ENCODE results near the gene C11orf54. TPM values are rescaled to one million over a fixed set of nuclear protein-coding genes. Genes with fewer than 3 reads are reported as not detected.
"Not testable (repeated sequence)": the region's sequence is repeated elsewhere in the genome, so short reads cannot be mapped to it uniquely, and the experiment has no call there.

Gene C11orf54
- total RNA-seq, 1 experiment from 2014 or later = 29.6 TPM

- DNase-seq (ENCODE audit: extremely low read depth, low read depth) = no peak
These were observed 8.0 kb upstream of the C11orf54 start for GRCh38 chr11:93733474-93733873.

- no peak for DNase-seq (ENCODE audit: extremely low read depth, low read depth)
These were observed 6.8 kb upstream of the C11orf54 start for GRCh38 chr11:93734427-93735222.

DNA sequence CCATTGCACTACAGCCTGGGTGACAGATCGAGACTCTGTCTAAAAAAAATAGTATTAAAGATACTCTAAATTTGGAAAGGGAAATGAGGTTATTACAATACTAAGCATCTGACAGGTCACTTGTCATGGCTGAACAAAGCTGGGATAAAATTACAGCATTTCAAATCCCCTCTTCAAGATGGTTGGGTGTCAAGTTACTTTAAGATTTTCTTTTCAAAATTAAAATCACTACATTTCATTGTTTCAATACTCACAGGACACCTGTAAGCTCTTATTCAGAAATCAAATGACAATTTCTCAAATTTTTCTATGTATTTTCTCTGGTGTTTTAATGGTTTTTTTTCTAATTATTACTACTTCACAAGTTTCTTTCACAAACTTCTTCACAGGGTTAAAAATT lies 5.8 kb upstream of the C11orf54 start:
- DNase-seq (ENCODE audit: extremely low read depth, low read depth) = no peak

GRCh38 chr11:93736129-93736528 lies 5.3 kb upstream of the C11orf54 start:
- DNase-seq (ENCODE audit: extremely low read depth, low read depth) = no peak

- DNase-seq (ENCODE audit: extremely low read depth, low read depth) = no peak
These were observed 3.4 kb upstream of the C11orf54 start for GRCh38 chr11:93737904-93738612.

DNA sequence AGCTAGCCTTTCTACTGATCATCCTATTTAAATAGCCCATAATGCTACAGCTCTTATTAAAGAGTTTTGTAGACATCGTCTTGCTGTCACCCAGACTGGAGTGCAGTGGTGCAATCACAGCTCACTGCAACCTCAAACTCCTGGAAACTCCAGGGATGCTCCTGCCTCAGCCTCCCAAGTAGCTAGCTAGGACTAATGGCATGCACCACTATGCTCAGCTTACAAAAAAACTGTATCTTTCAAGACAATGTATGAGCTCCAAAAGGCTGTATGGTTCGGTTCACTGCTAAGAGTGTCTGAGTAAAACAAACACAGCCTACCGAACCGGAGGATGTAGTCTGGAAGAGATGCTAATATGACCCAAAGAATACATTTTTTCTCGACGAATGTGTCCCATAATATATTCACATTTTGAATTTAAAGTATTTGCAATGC lies 2.8 kb upstream of the C11orf54 start:
- DNase-seq (ENCODE audit: extremely low read depth, low read depth) = no peak

DNA sequence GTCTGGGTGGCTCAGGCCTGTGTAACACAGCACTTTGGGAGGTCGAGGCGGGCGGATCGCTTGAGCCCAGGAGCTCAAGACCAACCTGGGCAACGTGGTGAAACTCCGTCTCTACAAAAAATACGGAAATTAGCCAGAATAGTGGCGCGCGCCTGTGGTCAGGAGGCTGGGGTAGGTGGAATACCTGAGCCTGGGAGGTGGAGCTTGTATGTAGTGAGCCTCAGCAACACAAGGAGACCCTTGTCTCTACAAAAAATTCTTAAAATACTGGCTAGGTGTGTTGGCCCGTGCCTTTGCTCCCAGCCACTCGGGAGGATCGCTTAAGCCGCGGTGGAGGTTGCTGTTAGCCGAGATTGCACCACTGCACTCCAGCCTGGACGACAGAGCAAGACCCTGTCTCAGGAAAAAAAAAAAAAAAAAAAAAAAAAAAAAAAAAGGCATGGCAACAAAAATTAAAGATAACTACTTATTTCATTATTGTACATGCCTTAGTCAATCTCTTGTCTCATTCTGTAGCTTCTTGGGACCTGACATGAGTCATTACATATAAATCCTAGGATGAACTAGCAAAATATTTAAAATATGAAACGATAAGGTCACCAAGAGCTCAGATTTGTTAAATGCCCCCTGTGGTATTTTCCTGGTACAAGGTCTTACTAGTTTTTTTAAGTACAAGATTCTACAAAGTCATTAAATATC lies 1.3 kb upstream of the C11orf54 start:
- DNase-seq (ENCODE audit: extremely low read depth, low read depth) = no peak

GRCh38 chr11:93740730-93741093 lies 760 bp upstream of the C11orf54 start:
- peak; percentile 61 for DNase-seq (ENCODE audit: extremely low read depth, low read depth)

- DNase-seq (ENCODE audit: extremely low read depth, low read depth) = no peak
These were observed 382 bp downstream of the C11orf54 start for GRCh38 chr11:93741882-93742226.

DNA sequence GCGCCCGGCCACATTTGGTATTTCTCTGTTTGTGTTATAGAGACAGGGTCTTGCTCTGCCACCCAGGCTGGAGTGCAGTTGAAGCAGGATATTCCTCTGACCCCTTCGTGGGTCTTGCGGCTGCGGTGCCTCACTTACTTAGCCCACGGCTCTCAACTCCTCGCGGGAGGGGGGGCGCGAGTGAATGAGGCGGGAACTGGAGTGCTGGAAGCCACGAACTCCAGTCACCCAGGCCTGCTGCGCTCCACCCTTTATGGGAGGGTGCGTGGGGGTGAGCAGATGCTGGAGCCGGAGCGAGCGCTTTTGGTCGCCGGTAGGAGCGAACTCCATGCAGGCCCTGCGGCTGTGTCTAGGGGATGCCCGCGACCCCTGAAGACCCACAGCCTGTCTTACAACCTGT lies 1.8 kb downstream of the C11orf54 start:
- DNase-seq (ENCODE audit: extremely low read depth, low read depth) = no peak

DNA sequence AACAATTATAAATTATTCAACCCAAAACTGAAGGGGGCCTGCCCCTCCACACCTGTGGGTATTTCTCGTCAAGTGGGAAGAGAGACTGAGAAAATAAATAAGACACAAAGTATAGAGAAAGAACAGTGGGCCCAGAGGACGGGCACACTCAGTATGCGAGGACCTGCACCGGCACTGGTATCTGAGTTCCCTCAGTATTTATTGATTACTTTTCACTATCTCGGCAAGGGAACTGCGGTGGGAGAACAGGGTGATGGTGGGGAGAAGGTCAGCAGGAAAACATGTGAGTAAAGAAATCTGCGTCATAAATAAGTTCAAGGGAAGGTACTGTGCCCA lies 3.2 kb downstream of the C11orf54 start:
- no peak for DNase-seq (ENCODE audit: extremely low read depth, low read depth)

DNA sequence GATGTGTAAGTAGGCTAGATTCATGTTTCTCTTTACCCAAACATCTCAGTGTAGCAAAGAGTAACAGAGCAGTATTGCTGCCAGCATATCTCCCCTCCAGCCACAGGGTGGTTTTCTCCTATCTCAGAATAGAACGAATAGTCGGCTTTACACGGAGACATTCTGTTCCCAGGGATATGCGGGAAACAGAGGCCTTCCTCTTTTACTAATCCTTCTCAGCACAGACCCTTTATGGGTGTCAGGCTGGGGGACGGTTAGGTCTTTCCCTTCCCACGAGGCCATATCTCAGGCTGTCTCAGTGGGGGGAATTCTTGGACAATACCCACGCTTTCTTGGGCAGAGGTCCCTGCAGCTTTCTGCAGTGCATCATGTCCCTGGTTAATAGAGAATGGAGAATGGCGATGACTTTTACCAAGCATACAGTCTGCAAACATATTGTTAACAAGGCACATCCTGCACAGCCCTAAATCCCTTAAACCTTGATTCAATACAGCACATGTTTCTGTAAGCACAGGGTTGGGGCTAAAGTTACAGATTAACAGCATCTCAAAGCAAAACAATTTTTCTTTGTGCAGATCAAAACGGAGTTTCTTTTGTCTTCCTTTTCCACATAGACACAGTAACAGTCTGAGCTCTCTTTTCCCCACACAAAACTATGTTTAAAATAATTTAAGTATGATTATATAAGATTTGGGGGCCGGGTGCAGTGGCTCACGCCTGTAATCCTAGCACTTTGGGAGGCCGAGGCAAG lies 3.7 kb downstream of the C11orf54 start:
- not testable (repeated sequence) for DNase-seq (ENCODE audit: extremely low read depth, low read depth)

DNA sequence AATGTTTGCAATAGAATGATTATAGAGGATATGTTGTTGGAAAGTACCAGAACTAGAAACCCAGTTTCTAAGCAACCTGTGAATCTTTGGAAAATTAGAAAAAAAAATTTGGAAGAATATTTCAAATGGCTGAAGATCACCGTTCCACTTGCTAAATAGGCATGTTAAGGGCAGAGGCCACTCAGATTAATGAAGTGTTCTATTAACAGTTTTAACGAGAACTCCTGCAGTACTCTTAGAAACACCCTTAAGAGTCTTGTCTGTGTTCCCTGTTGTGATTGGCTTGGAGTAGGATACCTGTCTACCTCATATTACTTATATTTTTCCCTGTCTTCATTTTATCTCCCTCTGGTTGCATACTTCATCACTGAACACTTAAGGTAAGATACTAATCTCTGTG lies 4.6 kb downstream of the C11orf54 start:
- no peak for DNase-seq (ENCODE audit: extremely low read depth, low read depth)

GRCh38 chr11:93747122-93747521 lies 5.7 kb downstream of the C11orf54 start:
- no peak for DNase-seq (ENCODE audit: extremely low read depth, low read depth)

DNA sequence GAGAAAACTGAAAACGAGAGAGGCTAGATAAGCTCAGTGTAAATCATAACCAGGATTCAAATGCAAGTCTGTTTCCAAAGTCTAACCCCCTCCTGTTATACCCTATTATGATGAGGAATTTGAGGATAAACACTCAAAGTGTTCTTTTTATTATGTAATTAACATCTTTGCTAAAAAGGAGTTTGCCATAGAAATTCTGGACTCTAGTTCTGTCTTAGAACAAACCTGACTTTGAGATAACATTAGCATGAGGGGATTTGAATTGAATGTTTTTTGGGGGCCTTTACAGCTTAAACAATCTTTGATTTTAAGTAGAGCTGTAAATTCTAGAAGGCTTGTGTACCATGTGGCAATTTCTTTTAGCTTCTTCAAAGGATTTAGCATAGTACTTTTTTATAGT lies 9.5 kb downstream of the C11orf54 start:
- no peak for DNase-seq (ENCODE audit: extremely low read depth, low read depth)

DNA sequence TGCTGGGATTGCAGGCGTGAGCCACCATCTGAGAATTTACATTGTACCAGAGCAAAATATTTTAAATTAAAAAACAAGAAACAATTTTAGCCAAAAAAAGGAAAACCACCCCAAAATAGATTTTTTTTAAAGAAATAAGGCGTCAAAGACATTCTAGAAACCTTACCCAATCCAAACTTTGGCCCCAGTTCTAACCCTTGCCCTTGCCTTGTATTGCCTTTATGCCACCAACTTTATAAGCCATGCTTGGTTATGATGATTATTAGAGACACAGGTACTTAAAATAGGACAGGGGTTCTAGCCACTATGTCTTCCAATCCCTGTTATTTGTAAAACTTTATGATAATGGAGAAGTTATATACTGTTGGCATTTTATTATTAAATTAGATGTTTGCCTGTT lies 11.8 kb downstream of the C11orf54 start:
- DNase-seq (ENCODE audit: extremely low read depth, low read depth) = no peak

DNA sequence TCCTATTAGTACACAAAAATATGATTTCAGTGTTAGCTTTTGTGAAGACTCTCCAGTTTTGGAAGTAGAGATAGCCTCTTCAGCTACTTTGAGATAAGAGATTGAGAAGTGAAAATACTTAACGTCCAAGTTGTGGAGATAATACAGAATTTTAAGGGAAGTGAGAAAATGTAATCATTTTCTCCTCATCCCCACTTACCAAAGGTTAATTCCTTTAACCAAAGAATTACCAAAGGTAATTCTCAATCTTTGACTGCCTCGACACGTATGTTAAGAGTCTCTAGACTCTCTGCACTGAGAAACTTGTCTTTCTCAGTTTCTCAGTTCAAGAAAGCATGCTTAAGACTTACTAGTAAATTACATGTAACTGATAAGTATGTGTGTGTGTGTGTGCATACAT lies 15.3 kb downstream of the C11orf54 start:
- no peak for DNase-seq (ENCODE audit: extremely low read depth, low read depth)

GRCh38 chr11:93757301-93757700 lies 15.8 kb downstream of the C11orf54 start:
- DNase-seq (ENCODE audit: extremely low read depth, low read depth) = no peak

DNA sequence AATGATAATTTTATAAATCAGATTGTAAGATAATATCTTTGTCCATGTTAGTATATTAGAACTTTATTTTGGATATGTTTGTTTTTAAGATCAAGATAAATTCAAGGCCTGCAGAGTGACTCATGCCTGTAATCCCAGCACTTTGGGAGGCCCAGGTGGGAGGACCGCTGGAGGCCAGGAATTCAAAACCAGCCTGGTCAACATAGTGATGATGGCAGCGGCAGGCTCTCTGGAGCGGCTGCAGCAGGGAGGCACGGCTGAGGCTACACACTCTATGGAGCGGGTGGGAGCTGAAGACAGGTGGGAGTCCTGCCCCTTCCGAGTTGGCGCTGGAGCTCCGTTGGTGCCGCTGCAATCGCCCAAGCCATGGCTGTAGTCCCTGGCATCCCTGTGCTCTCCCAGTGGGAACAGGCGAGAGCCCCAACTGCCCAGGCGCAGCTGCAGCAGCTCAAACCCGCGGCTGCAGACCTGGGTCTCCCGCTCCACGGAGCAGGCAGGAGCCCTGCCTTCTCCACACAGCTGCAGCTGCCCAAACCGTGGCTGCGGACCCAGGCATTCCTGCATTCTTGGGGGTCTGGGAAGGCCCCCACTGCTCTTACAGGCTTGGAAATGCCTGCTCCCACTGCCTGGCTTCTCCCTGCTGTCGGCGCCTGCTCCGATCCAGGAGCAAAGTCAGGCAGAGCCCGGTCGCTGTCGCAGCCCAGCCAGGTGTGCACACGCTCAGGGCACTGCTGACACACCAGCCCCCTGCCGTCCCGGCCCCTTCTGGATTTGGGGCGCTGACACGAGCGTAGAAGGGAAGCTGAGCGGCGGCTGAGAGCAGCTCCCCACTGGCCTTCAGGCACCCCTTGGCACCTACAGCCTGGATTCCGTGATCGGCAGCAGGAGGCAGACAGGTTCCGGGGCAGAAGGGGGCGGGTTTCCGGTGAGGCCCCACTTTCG lies 16.7 kb downstream of the C11orf54 start:
- DNase-seq (ENCODE audit: extremely low read depth, low read depth) = no peak

DNA sequence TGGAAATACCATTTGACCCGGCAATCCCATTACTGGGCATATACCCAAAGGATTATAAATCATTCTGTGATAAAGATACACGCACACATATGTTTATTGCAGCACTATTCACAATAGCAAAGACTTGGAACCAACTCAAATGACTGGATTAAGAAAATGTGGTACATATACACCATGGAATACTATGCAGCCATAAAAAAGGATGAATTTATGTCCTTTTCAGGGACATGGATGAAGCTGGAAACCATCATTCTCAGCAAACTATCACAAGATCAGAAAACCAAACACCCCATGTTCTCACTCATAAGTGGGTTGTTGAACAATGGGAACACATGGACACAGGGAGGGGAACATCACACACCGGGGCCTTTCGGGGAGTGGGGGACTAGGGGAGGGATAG lies 17.7 kb downstream of the C11orf54 start:
- not testable (repeated sequence) for DNase-seq (ENCODE audit: extremely low read depth, low read depth)

Measured in NCI-H460 (cell line).